HCEC 1CT (cell line): Measurements from ENCODE around the gene KLF6.
A peak's percentile ranks its signal among the peaks of the same experiment; 100 is the strongest.

Experiments used
- DNase-seq: peaks from one replicate; pipeline ENCODE4 v3.0.0-alpha.2; 2017

Gene KLF6

GRCh38 chr10:3808689-3809199 is 23.7 kb upstream of the KLF6 start:
- DNase-seq = no peak

GRCh38 chr10:3807928-3808496 is 23.0 kb upstream of the KLF6 start:
- DNase-seq = no peak

- no peak for DNase-seq
Observed at GRCh38 chr10:3807211-3807927, 22.4 kb upstream of the KLF6 start.

GRCh38 chr10:3806603-3807002 is 21.6 kb upstream of the KLF6 start:
- DNase-seq = peak; percentile 92

GRCh38 chr10:3805791-3806461 is 20.9 kb upstream of the KLF6 start:
- DNase-seq = peak; percentile 77

- peak; percentile 93 for DNase-seq
Observed at GRCh38 chr10:3805201-3805790, 20.3 kb upstream of the KLF6 start.

- DNase-seq = no peak
Observed at GRCh38 chr10:3803927-3804741, 19.1 kb upstream of the KLF6 start.

- peak; percentile 43 for DNase-seq
Observed at GRCh38 chr10:3803295-3803926, 18.4 kb upstream of the KLF6 start.

- DNase-seq = no peak
Observed at GRCh38 chr10:3802526-3803265, 17.7 kb upstream of the KLF6 start.

- DNase-seq = no peak
Observed at GRCh38 chr10:3801558-3802192, 16.7 kb upstream of the KLF6 start.

- DNase-seq = no peak
Observed at GRCh38 chr10:3800586-3800985, 15.6 kb upstream of the KLF6 start.

GRCh38 chr10:3797750-3798149 is 12.7 kb upstream of the KLF6 start:
- DNase-seq = no peak

GRCh38 chr10:3793553-3793952 is 8.5 kb upstream of the KLF6 start:
- no peak for DNase-seq

- no peak for DNase-seq
Observed at GRCh38 chr10:3792710-3793219, 7.8 kb upstream of the KLF6 start.

- DNase-seq = peak; percentile 29
Observed at GRCh38 chr10:3791974-3792633, 7.1 kb upstream of the KLF6 start.

GRCh38 chr10:3790858-3791257 is 5.8 kb upstream of the KLF6 start:
- DNase-seq = no peak

- DNase-seq = no peak
Observed at GRCh38 chr10:3790272-3790671, 5.3 kb upstream of the KLF6 start.

- DNase-seq = no peak
Observed at GRCh38 chr10:3789621-3790020, 4.6 kb upstream of the KLF6 start.

GRCh38 chr10:3787816-3788215 is 2.8 kb upstream of the KLF6 start:
- no peak for DNase-seq

GRCh38 chr10:3787016-3787400 is 2.0 kb upstream of the KLF6 start:
- no peak for DNase-seq
